Activated CD4-positive, alpha-beta T cell treated with anti-CD3 and anti-CD28 coated beads, Interleukin-2, amount 50 U/mL, for 48 hours (primary cell): ENCODE data around the gene PALM.
"Not testable (repeated sequence)": the region's sequence is repeated elsewhere in the genome, so short reads cannot be mapped to it uniquely, and the experiment has no call there.

ENCODE experiments used
- DNase-seq, 2 experiments: peaks; one replicate each; pipeline ENCODE4 v3.0.0-alpha.2; 2020

The PALM gene

GRCh38 chr19:734716-735115 is 26.0 kb downstream of the PALM start:
- DNase-seq: no peak

GRCh38 chr19:736125-736524 is 27.4 kb downstream of the PALM start:
- no peak for DNase-seq

DNA sequence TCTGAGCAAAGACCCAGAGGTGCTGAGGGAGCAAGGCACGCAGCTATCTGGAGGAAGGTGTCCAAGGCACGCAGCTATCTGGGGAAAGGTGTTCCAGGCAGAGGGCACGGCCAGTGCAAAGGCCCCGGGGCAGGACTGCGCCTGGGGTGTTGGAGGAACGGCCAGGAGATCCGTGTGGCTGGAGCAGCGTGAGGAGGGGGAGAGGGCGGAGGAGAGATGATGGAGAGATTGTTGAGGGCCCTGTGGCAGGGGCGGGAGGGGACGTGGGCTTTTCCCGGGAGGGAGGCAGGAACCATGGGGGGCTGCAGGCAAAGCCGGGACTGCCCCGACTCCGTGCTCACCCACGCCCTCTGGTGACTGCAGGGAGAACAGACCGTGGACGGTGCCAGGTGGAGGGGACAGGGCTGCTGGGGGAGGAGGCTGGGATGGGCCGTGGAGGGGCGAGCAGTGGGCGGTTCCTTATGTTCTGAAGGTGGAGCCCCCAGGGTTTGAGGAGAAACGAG is 28.9 kb downstream of the PALM start:
- DNase-seq: peak; percentile 67 to 71

DNA sequence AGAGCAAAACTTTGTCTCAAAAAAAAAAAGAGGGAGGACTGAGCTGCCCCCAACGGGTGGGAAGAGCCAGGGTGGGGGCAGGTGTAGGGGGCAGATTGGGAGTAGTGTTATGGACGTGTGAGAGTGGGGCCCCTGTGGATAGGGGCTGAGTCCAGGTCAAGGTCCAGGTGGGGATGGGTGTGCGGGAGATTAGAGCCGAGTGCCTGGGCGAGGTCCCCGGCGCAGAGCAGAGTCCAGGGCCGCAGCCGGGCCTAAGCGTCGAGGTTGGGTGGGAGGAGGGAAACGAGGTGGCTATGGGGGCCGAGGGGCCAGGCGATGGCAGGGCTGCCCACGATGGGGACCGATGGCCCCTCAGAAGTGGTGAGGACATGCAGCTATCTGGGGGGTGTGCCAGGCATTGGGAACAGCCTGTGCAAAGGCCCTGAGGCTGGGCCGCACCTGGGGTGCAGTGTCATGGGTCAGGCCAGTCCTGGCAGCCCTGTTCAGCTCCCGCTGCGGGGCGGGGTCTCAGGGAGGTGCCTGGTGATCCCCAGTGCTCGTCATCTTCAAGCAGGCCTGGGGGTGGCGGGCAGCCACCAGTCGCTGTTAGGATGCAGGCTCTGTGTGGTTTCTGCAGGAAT is 29.9 kb downstream of the PALM start:
- DNase-seq: no peak

GRCh38 chr19:739998-740715 is 31.4 kb downstream of the PALM start:
- no peak for DNase-seq

GRCh38 chr19:740816-741505 is 32.2 kb downstream of the PALM start:
- DNase-seq: not testable (repeated sequence)

DNA sequence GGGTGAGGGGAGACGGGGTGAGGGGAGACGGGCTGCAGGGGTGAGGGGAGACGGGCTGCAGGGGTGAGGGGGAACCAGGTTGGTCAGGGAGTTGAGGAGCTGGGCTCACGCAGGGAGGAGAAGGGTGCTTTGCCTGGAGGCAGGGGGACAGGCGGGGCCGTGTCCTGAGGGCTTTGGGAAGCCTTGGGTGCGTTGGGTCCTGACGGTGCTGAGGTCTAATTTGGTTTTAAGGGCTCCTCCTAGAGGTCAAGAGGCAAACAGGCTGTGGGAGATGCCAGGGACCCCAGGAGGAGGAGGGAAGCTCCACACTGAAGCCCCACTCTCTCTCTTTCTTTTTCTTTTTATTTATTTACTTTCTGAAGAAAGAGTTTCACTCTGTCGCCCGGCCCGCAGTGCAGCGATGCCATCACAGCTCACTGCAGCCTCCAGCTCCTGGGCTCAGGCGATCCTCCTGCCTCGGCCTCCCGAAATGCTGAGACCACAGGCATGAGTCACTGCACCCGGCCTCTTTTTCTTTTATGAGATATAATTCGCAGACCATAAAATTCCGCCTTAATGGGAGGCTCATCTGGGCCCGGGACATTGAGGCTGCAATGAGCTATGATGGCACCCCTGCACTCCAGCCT is 32.9 kb downstream of the PALM start:
- no peak for DNase-seq

DNA sequence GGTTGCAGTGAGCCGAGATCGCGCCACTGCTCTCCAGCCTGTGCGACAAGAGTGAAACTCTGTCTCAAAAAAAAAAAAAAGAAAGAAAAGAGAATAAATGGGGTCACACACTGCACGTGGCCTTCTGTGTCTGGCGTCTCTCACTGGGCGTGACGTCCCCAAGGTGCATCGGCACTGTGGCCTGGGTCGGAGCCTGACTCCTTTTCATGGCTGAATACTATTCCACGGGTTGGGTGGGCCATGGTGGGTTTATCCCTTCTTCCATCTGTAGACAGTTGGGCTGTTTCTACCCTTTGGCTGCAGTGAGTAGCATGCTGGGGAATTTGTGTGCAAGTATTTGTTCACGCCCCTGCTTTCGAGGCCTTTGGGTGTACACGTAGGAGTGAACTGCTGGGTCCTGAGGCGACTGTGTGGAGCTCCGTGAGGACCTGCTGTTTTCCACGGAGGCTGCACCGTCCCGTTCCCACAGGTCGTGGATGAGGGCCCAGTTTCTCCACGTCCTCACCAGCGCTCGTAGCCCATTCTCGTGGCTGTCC is 33.9 kb downstream of the PALM start:
- no peak for DNase-seq

DNA sequence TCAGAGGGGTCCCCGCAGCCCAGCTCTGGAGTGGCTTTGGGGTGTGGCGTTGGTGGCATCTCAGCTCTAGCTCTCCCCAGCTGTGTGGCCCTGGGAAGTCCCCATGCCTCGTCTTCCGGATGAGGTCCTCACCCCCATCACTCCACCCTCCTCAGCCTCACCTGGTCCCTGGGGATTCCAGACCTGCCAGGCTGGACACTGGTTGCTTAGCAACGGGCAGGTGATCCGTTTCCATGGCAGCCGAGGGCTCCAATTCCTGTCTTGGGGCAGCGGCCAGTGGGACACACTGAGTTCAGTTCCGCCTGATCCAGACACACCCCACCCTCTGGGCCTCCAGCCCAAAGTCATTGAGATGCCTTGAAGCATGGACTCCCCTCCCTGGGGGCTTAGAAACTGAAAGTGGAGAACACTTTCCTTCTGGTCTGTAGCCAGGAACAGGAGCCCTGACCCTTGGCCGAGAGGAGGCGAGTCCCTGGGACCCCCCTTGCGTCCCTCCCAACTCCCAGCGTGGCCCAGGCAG is 34.5 kb downstream of the PALM start:
- DNase-seq: no peak

GRCh38 chr19:745138-745537 is 36.4 kb downstream of the PALM start:
- not testable (repeated sequence) for DNase-seq

GRCh38 chr19:746208-746819 is 37.6 kb downstream of the PALM start:
- DNase-seq: no peak

GRCh38 chr19:746956-747355 is 38.2 kb downstream of the PALM start:
- no peak for DNase-seq

DNA sequence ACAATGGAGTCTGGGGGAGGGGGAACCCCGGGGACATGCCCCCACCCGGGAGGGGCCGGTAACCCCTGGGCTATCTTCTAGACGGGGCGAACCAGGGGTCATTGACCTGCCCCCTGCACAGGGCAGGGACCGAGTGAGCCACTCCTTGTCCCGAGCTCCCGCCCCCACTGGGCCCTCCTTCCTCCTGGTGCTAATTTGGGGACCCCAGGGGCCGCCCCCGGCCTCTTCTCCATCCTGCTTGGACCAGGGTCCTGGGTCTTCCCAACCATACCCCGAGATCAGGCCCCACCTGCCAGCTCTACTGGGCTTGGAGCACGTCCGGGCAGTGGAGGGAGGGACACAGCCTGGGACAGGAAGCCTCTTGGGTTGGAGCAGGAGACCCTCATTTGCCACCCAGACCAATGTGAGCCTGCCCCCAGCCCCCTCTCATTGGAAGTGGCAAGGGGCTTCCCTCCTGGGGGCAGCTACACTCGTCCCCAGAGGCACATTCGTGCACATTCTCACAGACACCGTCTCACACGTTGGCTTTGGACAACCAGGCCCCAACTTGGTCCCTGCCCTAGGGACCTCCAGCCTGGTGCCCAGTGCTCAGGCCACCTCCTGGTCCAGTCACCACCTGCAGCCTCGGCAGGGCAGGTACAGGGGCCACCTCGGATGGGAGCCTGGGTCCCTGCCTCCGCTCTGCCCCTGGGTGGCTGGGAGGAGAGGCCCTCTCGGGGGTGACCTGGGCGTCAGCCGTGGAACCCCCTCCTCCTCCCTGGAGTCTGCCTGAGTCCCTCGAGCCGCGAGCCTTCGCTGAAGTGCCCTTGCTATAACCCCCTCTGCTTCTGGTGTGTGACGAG is 38.9 kb downstream of the PALM start:
- no peak for DNase-seq

GRCh38 chr19:748274-748598 is 39.5 kb downstream of the PALM start:
- no peak for DNase-seq

GRCh38 chr19:749811-750210 is 41.1 kb downstream of the PALM start:
- no peak for DNase-seq

DNA sequence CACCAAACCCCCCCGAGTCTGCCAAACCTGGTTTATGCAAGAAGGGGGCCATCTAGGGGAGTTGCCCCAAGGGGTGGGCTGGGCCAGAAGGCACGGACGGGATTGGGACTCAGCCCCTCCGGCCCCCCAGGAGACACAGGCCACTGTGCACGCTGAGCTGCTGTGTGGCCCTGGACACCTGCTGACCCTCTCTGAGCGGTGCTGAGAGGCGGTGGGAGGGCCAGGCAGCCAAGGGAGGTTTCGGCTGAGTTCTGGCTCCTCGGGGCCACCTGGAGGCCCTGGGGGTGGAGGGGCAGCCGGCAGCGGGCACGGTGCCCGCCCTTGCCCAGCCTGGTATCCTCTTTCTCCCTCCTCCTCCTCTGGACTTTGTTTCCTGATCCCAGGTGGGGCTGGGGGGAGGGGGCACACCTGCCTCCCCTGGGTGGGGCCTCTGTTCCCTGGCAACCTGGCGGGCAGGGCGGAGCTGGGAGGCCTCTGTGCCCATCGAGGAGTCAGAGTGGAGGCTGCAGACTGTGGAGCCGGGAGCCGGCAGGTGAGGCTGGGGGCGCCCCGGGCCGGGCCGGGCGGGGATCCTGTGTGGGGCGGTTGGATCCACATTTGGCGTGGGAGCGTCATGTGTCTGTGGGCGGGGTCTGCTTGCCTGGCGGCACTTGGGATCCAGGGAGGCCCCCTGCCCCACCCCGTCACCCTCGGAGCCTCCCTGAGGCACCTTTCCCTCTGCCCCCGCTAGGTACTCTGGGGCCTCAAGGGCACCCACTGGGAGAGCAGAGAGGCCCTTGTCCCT is 42.1 kb downstream of the PALM start, which contains the start of gene MISP:
MISP (plus strand) TSS at position 473 of the 784 bp plus-strand sequence. CDS start 5,835 bp downstream, outside the sequence.
- DNase-seq: no peak

- DNase-seq: no peak
These were observed 43.0 kb downstream of the PALM start for GRCh38 chr19:751501-752341.

DNA sequence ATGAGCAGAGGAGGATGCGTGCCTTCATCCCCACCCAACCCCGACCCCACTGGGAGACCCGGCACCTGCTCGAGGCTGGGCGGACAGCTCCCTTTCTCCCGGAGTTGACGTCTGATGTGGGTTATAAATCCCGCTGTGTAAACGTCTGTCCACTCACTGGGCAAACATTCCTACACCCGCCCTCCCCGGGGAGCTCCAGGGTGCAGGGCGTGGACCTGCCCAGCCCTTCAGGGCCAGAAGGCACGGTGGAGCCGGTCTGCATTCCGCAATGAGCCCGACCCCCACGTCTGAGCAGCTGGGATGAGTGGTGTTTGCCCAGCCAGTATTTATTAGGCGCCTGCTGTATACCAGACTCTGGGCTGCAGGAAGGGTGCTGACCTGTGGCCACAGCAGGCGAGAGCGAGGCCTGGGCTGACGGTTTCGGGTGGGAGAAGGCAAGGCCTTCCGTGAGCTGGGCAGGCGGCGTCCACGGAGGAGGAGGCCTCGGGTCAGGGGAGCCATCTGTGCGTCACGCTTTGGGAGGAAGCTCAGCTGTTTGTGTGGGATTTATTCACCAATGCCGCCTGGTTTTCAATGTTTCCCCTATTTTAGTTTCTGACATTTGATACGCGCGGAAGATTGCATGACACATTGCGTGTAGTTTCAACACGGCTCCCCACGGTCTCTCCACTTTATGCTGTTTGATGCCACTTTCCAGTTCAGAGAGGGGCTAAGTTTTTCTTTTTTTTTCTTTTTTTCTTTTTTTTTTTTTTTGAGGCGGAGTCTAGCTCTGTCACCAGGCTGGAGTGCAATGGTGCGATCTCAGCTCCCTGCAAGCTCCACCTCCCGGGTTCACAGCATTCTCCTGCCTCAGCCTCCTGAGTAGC is 44.1 kb downstream of the PALM start:
- no peak for DNase-seq

GRCh38 chr19:754530-754929 is 45.8 kb downstream of the PALM start:
- DNase-seq: no peak
